ENCODE data around the gene NEK8. TPM values are rescaled to one million over a fixed set of nuclear protein-coding genes. Genes with fewer than 3 reads are reported as not detected.

NEK8 gene
- total and polyA plus RNA-seq, 9 of the 15 experiments (the other 6 are each of a cell fraction or from before 2014, with no cell fraction given): 0.98 to 16.6 (median 4.6) TPM

- TF ChIP-seq SMC3 (conservative IDR thresholded peaks at IDR 0.05; ENCODE audit: insufficient read depth, low read depth, low read length) (peak; percentile 90), MTF1 (CRISPR knock-in tag; IDR thresholded peaks at IDR 0.05; ENCODE audit: borderline replicate concordance) (no peak), TRIM24 (IDR thresholded peaks at IDR 0.05) (no peak), JUND (IDR thresholded peaks at IDR 0.05; ENCODE audit: borderline replicate concordance, low read depth, low read length) (no peak), JUND (tag; IDR thresholded peaks at IDR 0.05; ENCODE audit: borderline replicate concordance, low read depth, low read length) (peak; percentile 16; the same call in 1 of the 3 replicates), ELF2 (CRISPR knock-in tag; IDR thresholded peaks at IDR 0.05) (no peak), ARID1B (IDR thresholded peaks at IDR 0.05) (no peak), MEF2A (IDR thresholded peaks at IDR 0.05; ENCODE audit: control insufficient read depth, low read depth, low read length) (no peak), ZNF384 (IDR thresholded peaks at IDR 0.05; ENCODE audit: low read depth, low read length) (peak; percentile 39; the same call in 1 of the 2 replicates), NCOA2 (IDR thresholded peaks at IDR 0.05; ENCODE audit: partially characterized antibody in 2 of 2) (no peak), KDM2B (CRISPR knock-in tag; IDR thresholded peaks at IDR 0.05) (no peak), ZBTB33 (CRISPR knock-in tag; IDR thresholded peaks at IDR 0.05) (no peak), CTBP1 (IDR thresholded peaks at IDR 0.05; ENCODE audit: borderline replicate concordance) (peak; percentile 36; the same call in 1 of the 2 replicates), LEF1 (IDR thresholded peaks at IDR 0.05) (no peak), HMG20A (CRISPR knock-in tag; conservative IDR thresholded peaks at IDR 0.05) (no peak), LCOR (CRISPR knock-in tag; IDR thresholded peaks at IDR 0.05) (peak; percentile 58; the same call in 1 of the 2 replicates), ZNF766 (CRISPR knock-in tag; conservative IDR thresholded peaks at IDR 0.05) (0 out of 2 replicates have a peak, but pooled peaks have one; percentile 23), KLF16 (IDR thresholded peaks at IDR 0.05) (0 out of 2 replicates have a peak, but pooled peaks have one; percentile 5)
- TF ChIP-seq, protein P1, sequence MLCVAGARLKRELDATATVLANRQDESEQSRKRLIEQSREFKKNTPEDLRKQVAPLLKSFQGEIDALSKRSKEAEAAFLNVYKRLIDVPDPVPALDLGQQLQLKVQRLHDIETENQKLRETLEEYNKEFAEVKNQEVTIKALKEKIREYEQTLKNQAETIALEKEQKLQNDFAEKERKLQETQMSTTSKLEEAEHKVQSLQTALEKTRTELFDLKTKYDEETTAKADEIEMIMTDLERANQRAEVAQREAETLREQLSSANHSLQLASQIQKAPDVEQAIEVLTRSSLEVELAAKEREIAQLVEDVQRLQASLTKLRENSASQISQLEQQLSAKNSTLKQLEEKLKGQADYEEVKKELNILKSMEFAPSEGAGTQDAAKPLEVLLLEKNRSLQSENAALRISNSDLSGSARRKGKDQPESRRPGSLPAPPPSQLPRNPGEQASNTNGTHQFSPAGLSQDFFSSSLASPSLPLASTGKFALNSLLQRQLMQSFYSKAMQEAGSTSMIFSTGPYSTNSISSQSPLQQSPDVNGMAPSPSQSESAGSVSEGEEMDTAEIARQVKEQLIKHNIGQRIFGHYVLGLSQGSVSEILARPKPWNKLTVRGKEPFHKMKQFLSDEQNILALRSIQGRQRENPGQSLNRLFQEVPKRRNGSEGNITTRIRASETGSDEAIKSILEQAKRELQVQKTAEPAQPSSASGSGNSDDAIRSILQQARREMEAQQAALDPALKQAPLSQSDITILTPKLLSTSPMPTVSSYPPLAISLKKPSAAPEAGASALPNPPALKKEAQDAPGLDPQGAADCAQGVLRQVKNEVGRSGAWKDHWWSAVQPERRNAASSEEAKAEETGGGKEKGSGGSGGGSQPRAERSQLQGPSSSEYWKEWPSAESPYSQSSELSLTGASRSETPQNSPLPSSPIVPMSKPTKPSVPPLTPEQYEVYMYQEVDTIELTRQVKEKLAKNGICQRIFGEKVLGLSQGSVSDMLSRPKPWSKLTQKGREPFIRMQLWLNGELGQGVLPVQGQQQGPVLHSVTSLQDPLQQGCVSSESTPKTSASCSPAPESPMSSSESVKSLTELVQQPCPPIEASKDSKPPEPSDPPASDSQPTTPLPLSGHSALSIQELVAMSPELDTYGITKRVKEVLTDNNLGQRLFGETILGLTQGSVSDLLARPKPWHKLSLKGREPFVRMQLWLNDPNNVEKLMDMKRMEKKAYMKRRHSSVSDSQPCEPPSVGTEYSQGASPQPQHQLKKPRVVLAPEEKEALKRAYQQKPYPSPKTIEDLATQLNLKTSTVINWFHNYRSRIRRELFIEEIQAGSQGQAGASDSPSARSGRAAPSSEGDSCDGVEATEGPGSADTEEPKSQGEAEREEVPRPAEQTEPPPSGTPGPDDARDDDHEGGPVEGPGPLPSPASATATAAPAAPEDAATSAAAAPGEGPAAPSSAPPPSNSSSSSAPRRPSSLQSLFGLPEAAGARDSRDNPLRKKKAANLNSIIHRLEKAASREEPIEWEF (CRISPR knock-in tag; IDR thresholded peaks at IDR 0.05): no peak
- TF ChIP-seq, protein P2, sequence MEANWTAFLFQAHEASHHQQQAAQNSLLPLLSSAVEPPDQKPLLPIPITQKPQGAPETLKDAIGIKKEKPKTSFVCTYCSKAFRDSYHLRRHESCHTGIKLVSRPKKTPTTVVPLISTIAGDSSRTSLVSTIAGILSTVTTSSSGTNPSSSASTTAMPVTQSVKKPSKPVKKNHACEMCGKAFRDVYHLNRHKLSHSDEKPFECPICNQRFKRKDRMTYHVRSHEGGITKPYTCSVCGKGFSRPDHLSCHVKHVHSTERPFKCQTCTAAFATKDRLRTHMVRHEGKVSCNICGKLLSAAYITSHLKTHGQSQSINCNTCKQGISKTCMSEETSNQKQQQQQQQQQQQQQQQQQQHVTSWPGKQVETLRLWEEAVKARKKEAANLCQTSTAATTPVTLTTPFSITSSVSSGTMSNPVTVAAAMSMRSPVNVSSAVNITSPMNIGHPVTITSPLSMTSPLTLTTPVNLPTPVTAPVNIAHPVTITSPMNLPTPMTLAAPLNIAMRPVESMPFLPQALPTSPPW (CRISPR knock-in tag; IDR thresholded peaks at IDR 0.05): peak; percentile 37; the same call in 1 of the 2 replicates
These were observed 35.2 kb downstream of the NEK8 start (continued) for GRCh38 chr17:28763804-28764266.

All from K562 (cell line).